ENCODE results near the gene TRIM17.

GRCh38 chr1:228417061-228417460 lies 400 bp upstream of the TRIM17 start:
- TF ChIP-seq CTCF (IDR thresholded peaks at IDR 0.05) = no peak
- TF ChIP-seq POLR2AphosphoS5 (IDR thresholded peaks at IDR 0.05) = no peak

Data from breast epithelium (tissue), 3 donors.